ENCODE measurements around the gene NHLRC1. TPM values are rescaled to one million over a fixed set of nuclear protein-coding genes. Genes with fewer than 3 reads are reported as not detected.

Gene NHLRC1
- polyA plus RNA-seq, 1 of the 3 experiments (the other 2 are of a cell fraction), result 0.15 TPM

GRCh38 chr6:18101271-18101670 lies 21.2 kb downstream of the NHLRC1 start:
- Histone ChIP-seq H3K27ac (ENCODE audit: low read depth in 2 of 2, low read length in 1 of 2) (no peak overlapping the region), H3K79me2 (ENCODE audit: insufficient read depth) (no peaks in the 10 kb centered on the region), H3K4me2 (no peak overlapping the region), H3F3A (replicated peaks; ENCODE audit: insufficient read depth) (no peaks in the 10 kb centered on the region), H3K9ac (no peak overlapping the region), H3K9me3 (peaks cover 6% of the 10 kb centered on the region; the same call in 1 of the 2 replicates), H3K9me2 (no peaks in the 10 kb centered on the region), H3K36me3 (replicated peaks in 1 of 2; ENCODE audit: control insufficient read depth in 1 of 2, insufficient read depth in 2 of 2, low read length in 1 of 2) (no peaks in the 10 kb centered on the region), H3K4me1 (ENCODE audit: control insufficient read depth in 1 of 2, insufficient read depth in 2 of 2, low read depth in 1 of 2, low read length in 1 of 2) (no peaks in the 10 kb centered on the region), H4K20me1 (ENCODE audit: insufficient read depth) (no peaks in the 10 kb centered on the region), H3K27me3 (ENCODE audit: insufficient read depth) (no peaks in the 10 kb centered on the region), H2AFZ (ENCODE audit: low read depth) (0 out of 2 replicates have a peak overlapping the region, but pooled peaks have one; percentile 60), H3K4me3 (ENCODE audit: low read depth in 2 of 2, low read length in 1 of 2) (no peak overlapping the region)
- WGBS (ENCODE audit: low lambda C conversion rate), result 83% methylated on average over 1 of the region's 1 CpG
- ChIA-PET CTCF (interaction anchor here (1.0 to 1.5 kb wide), 2 partner anchors 10 to 13 kb away, joined by 3 read pairs; no protein-coding TSS in a partner anchor), POLR2A (no interaction called here)
- DNase-seq, result no peak
- TF ChIP-seq FOSL2 (IDR thresholded peaks at IDR 0.05; ENCODE audit: borderline replicate concordance, low read depth) (0 out of 2 replicates have a peak, but pooled peaks have one; percentile 14), GATA2 (CRISPR knock-in tag; IDR thresholded peaks at IDR 0.05) (no peak)

DNA sequence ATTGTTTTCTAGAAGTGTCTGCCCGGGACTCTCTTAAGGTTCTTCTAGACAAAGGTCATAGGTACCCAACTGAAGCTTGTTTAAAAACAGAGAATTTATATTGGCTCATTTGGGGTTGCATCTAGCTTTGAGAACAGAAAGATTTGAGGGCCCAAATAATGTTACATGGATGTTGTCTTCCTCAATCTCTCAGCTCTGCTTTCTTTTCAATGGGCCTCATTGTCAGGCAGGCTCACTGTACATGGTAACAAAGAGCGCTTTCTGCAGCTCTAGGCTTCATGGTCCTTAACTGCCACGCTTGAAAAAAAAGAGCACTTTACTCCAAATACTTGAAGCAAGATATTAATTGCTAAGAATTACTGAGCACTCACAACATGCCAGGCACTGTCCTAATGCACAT lies 22.2 kb downstream of the NHLRC1 start:
- TF ChIP-seq RFX5 (IDR thresholded peaks at IDR 0.05; ENCODE audit: low read length) (no peak), IRF3 (IDR thresholded peaks at IDR 0.05; ENCODE audit: low read depth, low read length) (no peak), FOXJ3 (CRISPR knock-in tag; IDR thresholded peaks at IDR 0.05) (no peak), SMC3 (IDR thresholded peaks at IDR 0.05; ENCODE audit: low read depth, low read length) (no peak), FOXM1 (IDR thresholded peaks at IDR 0.05; ENCODE audit: low read depth) (no peak), RAD21 (IDR thresholded peaks at IDR 0.05; ENCODE audit: low read length) (no peak), GABPA (IDR thresholded peaks at IDR 0.05; ENCODE audit: low read depth) (no peak), TEAD4 (IDR thresholded peaks at IDR 0.05; ENCODE audit: borderline replicate concordance, insufficient read depth) (no peak), NFIC (IDR thresholded peaks at IDR 0.05; ENCODE audit: borderline replicate concordance) (no peak), MEF2A (IDR thresholded peaks at IDR 0.05; ENCODE audit: borderline replicate concordance, low read depth) (no peak), RCOR1 (IDR thresholded peaks at IDR 0.05; ENCODE audit: low read length) (no peak), CHD2 (IDR thresholded peaks at IDR 0.05; ENCODE audit: low read length, partially characterized antibody) (no peak), FOSL2 (IDR thresholded peaks at IDR 0.05; ENCODE audit: borderline replicate concordance, low read depth) (no peak), JUND (IDR thresholded peaks at IDR 0.05) (no peak), EP300 (IDR thresholded peaks at IDR 0.05; ENCODE audit: borderline replicate concordance in 1 of 2, low read depth in 1 of 2, low read length in 1 of 2) (no peak), USF2 (IDR thresholded peaks at IDR 0.05; ENCODE audit: borderline replicate concordance, low read depth, low read length) (no peak)
- TF ChIP-seq, protein P1, sequence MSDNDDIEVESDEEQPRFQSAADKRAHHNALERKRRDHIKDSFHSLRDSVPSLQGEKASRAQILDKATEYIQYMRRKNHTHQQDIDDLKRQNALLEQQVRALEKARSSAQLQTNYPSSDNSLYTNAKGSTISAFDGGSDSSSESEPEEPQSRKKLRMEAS (IDR thresholded peaks at IDR 0.05; ENCODE audit: low read depth), result no peak
- TF ChIP-seq, protein P2, sequence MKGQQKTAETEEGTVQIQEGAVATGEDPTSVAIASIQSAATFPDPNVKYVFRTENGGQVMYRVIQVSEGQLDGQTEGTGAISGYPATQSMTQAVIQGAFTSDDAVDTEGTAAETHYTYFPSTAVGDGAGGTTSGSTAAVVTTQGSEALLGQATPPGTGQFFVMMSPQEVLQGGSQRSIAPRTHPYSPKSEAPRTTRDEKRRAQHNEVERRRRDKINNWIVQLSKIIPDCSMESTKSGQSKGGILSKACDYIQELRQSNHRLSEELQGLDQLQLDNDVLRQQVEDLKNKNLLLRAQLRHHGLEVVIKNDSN (IDR thresholded peaks at IDR 0.05; ENCODE audit: borderline replicate concordance, low read depth), result no peak
- no peaks in the 10 kb centered on the region for H4K20me1 ChIP-seq (ENCODE audit: insufficient read depth)
- no peaks in the 10 kb centered on the region for H3K9me3 ChIP-seq
- H3K27ac ChIP-seq (ENCODE audit: low read depth in 2 of 2, low read length in 1 of 2), result no peak overlapping the region
- H2AFZ ChIP-seq (ENCODE audit: low read depth), result no peak overlapping the region
- H3K9ac ChIP-seq, result no peak overlapping the region
- CTCF ChIA-PET, result interaction anchor here (1.0 to 1.2 kb wide), 2 partner anchors 8 to 285 kb away, joined by 3 to 5 read pairs; no protein-coding TSS in a partner anchor
- H3F3A ChIP-seq (replicated peaks; ENCODE audit: insufficient read depth), result no peaks in the 10 kb centered on the region
- no peak overlapping the region for H3K4me3 ChIP-seq (ENCODE audit: low read depth in 2 of 2, low read length in 1 of 2)
- H3K79me2 ChIP-seq (ENCODE audit: insufficient read depth), result no peaks in the 10 kb centered on the region
- no peaks in the 10 kb centered on the region for H3K9me2 ChIP-seq
- DNase-seq, result no peak
- no peaks in the 10 kb centered on the region for H3K36me3 ChIP-seq (replicated peaks in 1 of 2; ENCODE audit: control insufficient read depth in 1 of 2, insufficient read depth in 2 of 2, low read length in 1 of 2)
- POLR2A ChIA-PET, result no interaction called here
- H3K4me1 ChIP-seq (ENCODE audit: control insufficient read depth in 1 of 2, insufficient read depth in 2 of 2, low read depth in 1 of 2, low read length in 1 of 2), result no peaks in the 10 kb centered on the region
- no peak overlapping the region for H3K4me2 ChIP-seq
- no peaks in the 10 kb centered on the region for H3K27me3 ChIP-seq (ENCODE audit: insufficient read depth)
- WGBS (ENCODE audit: low lambda C conversion rate), result 72% methylated on average over 3 of the region's 3 CpGs

Data from SK-N-SH (cell line).